H9 (cell line): ENCODE measurements around the gene HOGA1. TPM values are rescaled to one million over a fixed set of nuclear protein-coding genes. Genes with fewer than 3 reads are reported as not detected.

ENCODE experiments used
- DNase-seq: peaks from one replicate; pipeline ENCODE4 v3.0.0-alpha.2; 2017
- H2AFZ ChIP-seq: one replicate; pipeline ENCODE4 v1.6.1; 2013; ENCODE audit warnings: mild to moderate bottlenecking, low read length, control low read depth, moderate library complexity
- H2AK5ac ChIP-seq: 2 replicates; pipeline ENCODE4 v1.6.1; 2013; ENCODE audit warnings: low read length, control low read depth, mixed read lengths; ENCODE audit not compliant: insufficient read length
- H2BK120ac ChIP-seq: one replicate; pipeline ENCODE4 v1.6.1; 2013; ENCODE audit warnings: low read depth, mild to moderate bottlenecking, low read length, control low read depth, inconsistent platforms; ENCODE audit not compliant: poor library complexity, severe bottlenecking
- H2BK12ac ChIP-seq: 2 replicates; pipeline ENCODE4 v1.6.1; 2013; ENCODE audit warnings: low read length, control low read depth, mixed read lengths, low read depth; ENCODE audit not compliant: insufficient read length
- H2BK15ac ChIP-seq: 2 replicates; pipeline ENCODE4 v1.6.1; 2013; ENCODE audit warnings: low read depth, low read length, control low read depth
- H2BK20ac ChIP-seq: one replicate; pipeline ENCODE4 v1.6.1; 2013; ENCODE audit warnings: low read depth, mild to moderate bottlenecking, low read length, control low read depth, inconsistent platforms; ENCODE audit not compliant: poor library complexity, severe bottlenecking
- H2BK5ac ChIP-seq: 2 replicates; pipeline ENCODE4 v1.6.1; 2013; ENCODE audit warnings: low read length, control low read depth, mixed read lengths; ENCODE audit not compliant: insufficient read length
- H3K14ac ChIP-seq: 2 replicates; pipeline ENCODE4 v1.6.1; 2013; ENCODE audit warnings: low read length, control low read depth; ENCODE audit not compliant: insufficient read depth
- H3K18ac ChIP-seq: 2 replicates; pipeline ENCODE4 v1.6.1; 2013; ENCODE audit warnings: low read depth, mild to moderate bottlenecking, mixed read lengths, low read length, control low read depth; ENCODE audit not compliant: insufficient read length
- H3K23ac ChIP-seq: 2 replicates; pipeline ENCODE4 v1.6.1; 2013; ENCODE audit warnings: low read length, control low read depth, mixed read lengths, low read depth; ENCODE audit not compliant: insufficient read length
- H3K23me2 ChIP-seq: 2 replicates; pipeline ENCODE4 v1.6.1; 2013; ENCODE audit warnings: low read depth, mild to moderate bottlenecking, mixed read lengths, low read length, control low read depth; ENCODE audit not compliant: insufficient read length, poor library complexity, severe bottlenecking
- H3K27ac ChIP-seq: 2 replicates; pipeline ENCODE4 v1.5.1; 2013; ENCODE audit warnings: low read length, control low read depth, mixed read lengths, low read depth; ENCODE audit not compliant: insufficient read length
- H3K27me3 ChIP-seq: 2 replicates; pipeline ENCODE4 v1.6.1; 2013; ENCODE audit warnings: low read length, control low read depth, inconsistent platforms; ENCODE audit not compliant: insufficient read depth
- H3K4ac ChIP-seq: 2 replicates; pipeline ENCODE4 v1.6.1; 2013; ENCODE audit warnings: low read depth, mild to moderate bottlenecking, control low read depth, inconsistent platforms, low read length, moderate library complexity
- H3K4me1 ChIP-seq: 2 replicates; pipeline ENCODE4 v1.6.1; 2013; ENCODE audit warnings: low read length, control low read depth, inconsistent platforms; ENCODE audit not compliant: insufficient read depth
- H3K4me2 ChIP-seq: 2 replicates; pipeline ENCODE4 v1.6.1; 2013; ENCODE audit warnings: low read length, control low read depth, mixed read lengths; ENCODE audit not compliant: insufficient read length, insufficient read depth
- H3K56ac ChIP-seq: 2 replicates; pipeline ENCODE4 v1.6.1; 2013; ENCODE audit warnings: low read depth, mild to moderate bottlenecking, mixed read lengths, low read length, control low read depth; ENCODE audit not compliant: insufficient read length
- H3K79me1 ChIP-seq: 2 replicates; pipeline ENCODE4 v1.6.1; 2013; ENCODE audit warnings: low read depth, mild to moderate bottlenecking, moderate library complexity, low read length, control low read depth, inconsistent platforms; ENCODE audit not compliant: insufficient read depth, poor library complexity, severe bottlenecking
- H3K79me2 ChIP-seq: 2 replicates; pipeline ENCODE4 v1.6.1; 2013; ENCODE audit warnings: low read length, control low read depth, inconsistent platforms; ENCODE audit not compliant: insufficient read depth
- H3K9ac ChIP-seq: 2 replicates; pipeline ENCODE4 v1.6.1; 2013; ENCODE audit warnings: low read length, control low read depth, mixed read lengths; ENCODE audit not compliant: insufficient read length; ENCODE audit errors: extremely low read depth
- H3K9me3 ChIP-seq: one replicate; pipeline ENCODE4 v1.6.1; 2013; ENCODE audit warnings: low read depth, low read length, inconsistent platforms; ENCODE audit not compliant: control insufficient read depth
- H3T11ph ChIP-seq: one replicate; pipeline ENCODE4 v1.6.1; 2013; ENCODE audit warnings: mild to moderate bottlenecking, low read length, control low read depth, inconsistent platforms
- H4K20me1 ChIP-seq: one replicate; pipeline ENCODE4 v1.6.1; 2013; ENCODE audit not compliant: control insufficient read depth, insufficient read length, insufficient read depth
- H4K5ac ChIP-seq: 2 replicates; pipeline ENCODE4 v1.6.1; 2013; ENCODE audit warnings: low read depth, mild to moderate bottlenecking, mixed read lengths, low read length, control low read depth; ENCODE audit not compliant: insufficient read length
- H4K8ac ChIP-seq: replicated peaks from 2 replicates; pipeline ENCODE4 v1.6.1; 2013; ENCODE audit warnings: low read length, control low read depth, mixed read lengths, low read depth; ENCODE audit not compliant: insufficient read length
- H4K91ac ChIP-seq: 2 replicates; pipeline ENCODE4 v1.6.1; 2013; ENCODE audit warnings: low read depth, mild to moderate bottlenecking, moderate library complexity, mixed read lengths, low read length, control low read depth; ENCODE audit not compliant: insufficient read length
- H3K27ac Mint-ChIP-seq, 3 experiments: 2 replicates in 2 of 3; 3 replicates in 1 of 3; pipeline ENCODE4 v1.8.0; 2020 to 2021; ENCODE audit warnings: mixed read lengths in 3 of 3, mild to moderate bottlenecking in 1 of 3, moderate library complexity in 1 of 3
- H3K27me3 Mint-ChIP-seq: 2 replicates; pipeline ENCODE4 v1.8.0; 2021; ENCODE audit warnings: low read depth, mild to moderate bottlenecking, moderate library complexity, mixed read lengths
- H3K36me3 Mint-ChIP-seq, 3 experiments: 2 replicates in 2 of 3; 3 replicates in 1 of 3; pipeline ENCODE4 v1.8.0; 2020 to 2021; ENCODE audit warnings: low read depth in 3 of 3, mixed read lengths in 3 of 3; ENCODE audit not compliant: insufficient read depth in 1 of 3
- H3K4me1 Mint-ChIP-seq, 2 experiments: 2 replicates each; pipeline ENCODE4 v1.8.0; 2020; ENCODE audit warnings: mixed read lengths in 2 of 2
- H3K4me3 Mint-ChIP-seq, 2 experiments: 2 replicates in 1 of 2; 3 replicates in 1 of 2; pipeline ENCODE4 v1.8.0; 2020 to 2021; ENCODE audit warnings: mild to moderate bottlenecking in 2 of 2, mixed read lengths in 2 of 2, moderate library complexity in 1 of 2
- H3K9me3 Mint-ChIP-seq, 2 experiments: 2 replicates in 1 of 2; 3 replicates in 1 of 2; pipeline ENCODE4 v1.8.0; 2020; ENCODE audit warnings: mild to moderate bottlenecking in 2 of 2, mixed read lengths in 2 of 2, moderate library complexity in 1 of 2
- WGBS: extraction: QIAGEN DNeasy Blood & Tissue Kit; methylation state at CpG from one replicate; pipeline ENCODE4 v1.1.7; 2013; ENCODE audit warnings: missing lambda C conversion rate, low lambda C conversion rate, mixed read lengths; ENCODE audit not compliant: insufficient read length; ENCODE audit errors: extremely low coverage; 5-methylcytosine and 5-hydroxymethylcytosine counted together
- total RNA-seq: library from RNA; stranded (reverse); gene quantifications from 2 replicates; pipeline ENCODE4 v1.2.1, GENCODE V29; 2021
- TF ChIP-seq, protein P1 (sequence below): fragments of 200-600 bp; sonication (generic); conservative IDR thresholded peaks from 3 replicates; pipeline ENCODE4 v1.8.0; 2021; ENCODE audit warnings: antibody characterized with exemption, mild to moderate bottlenecking

Gene HOGA1
- total RNA-seq, 1 experiment from 2014 or later: 0.79 TPM

DNA sequence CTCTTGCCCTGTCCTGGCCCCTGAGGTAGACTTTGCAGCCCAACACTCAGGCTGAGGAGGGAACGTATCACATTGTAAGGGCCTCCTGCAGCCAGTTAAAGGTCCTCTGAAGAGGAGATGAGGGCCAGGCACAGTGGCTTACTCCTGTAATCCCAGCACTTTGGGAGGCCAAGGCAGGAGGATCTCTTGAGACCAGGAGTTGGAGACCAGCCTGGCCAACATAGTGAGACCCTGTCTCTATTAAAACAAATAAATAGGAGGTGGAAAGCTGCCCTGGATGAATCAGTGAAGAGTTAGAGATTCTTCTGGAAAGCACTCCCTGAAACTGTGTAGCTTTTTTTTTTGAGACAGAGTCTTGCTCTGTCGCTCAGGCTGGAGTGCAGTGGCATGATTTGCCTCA lies 3.0 kb downstream of the HOGA1 start:
- Mint-ChIP-seq H3K27me3 (peaks cover 2% of the 10 kb centered on the region; the same call in 1 of the 2 replicates), H3K4me3 (no peak overlapping the region), H3K4me1 (peaks cover 3 to 13% of the 10 kb centered on the region in 2 experiments; a peak in 3 of 4 replicates), H3K27ac (no peak overlapping the region), H3K36me3 (no peaks in the 10 kb centered on the region), H3K9me3 (no peaks in the 10 kb centered on the region)
- Histone ChIP-seq H3K79me2 (no peaks in the 10 kb centered on the region), H3K4me1 (no peaks in the 10 kb centered on the region), H3K23ac (no peak overlapping the region), H2AFZ (no peak overlapping the region), H2BK5ac (no peak overlapping the region), H3K79me1 (no peaks in the 10 kb centered on the region), H3K23me2 (no peaks in the 10 kb centered on the region), H2BK120ac (no peak overlapping the region), H4K5ac (no peak overlapping the region), H3K18ac (no peak overlapping the region), H2BK15ac (no peak overlapping the region), H4K91ac (no peak overlapping the region), H2AK5ac (no peak overlapping the region), H3K4ac (no peak overlapping the region), H2BK20ac (no peak overlapping the region), H4K20me1 (no peaks in the 10 kb centered on the region), H2BK12ac (no peak overlapping the region), H3K4me2 (no peak overlapping the region), H3K14ac (no peak overlapping the region), H3K27me3 (no peaks in the 10 kb centered on the region), H4K8ac (no peak overlapping the region), H3K27ac (no peak overlapping the region), H3K9ac (no peak overlapping the region), H3K56ac (no peak overlapping the region), H3K9me3 (no peaks in the 10 kb centered on the region), H3T11ph (no peak overlapping the region)
- no CpG with 5 or more reads among the region's 2 CpGs for WGBS
- DNase-seq: no peak
- TF ChIP-seq, protein P1, sequence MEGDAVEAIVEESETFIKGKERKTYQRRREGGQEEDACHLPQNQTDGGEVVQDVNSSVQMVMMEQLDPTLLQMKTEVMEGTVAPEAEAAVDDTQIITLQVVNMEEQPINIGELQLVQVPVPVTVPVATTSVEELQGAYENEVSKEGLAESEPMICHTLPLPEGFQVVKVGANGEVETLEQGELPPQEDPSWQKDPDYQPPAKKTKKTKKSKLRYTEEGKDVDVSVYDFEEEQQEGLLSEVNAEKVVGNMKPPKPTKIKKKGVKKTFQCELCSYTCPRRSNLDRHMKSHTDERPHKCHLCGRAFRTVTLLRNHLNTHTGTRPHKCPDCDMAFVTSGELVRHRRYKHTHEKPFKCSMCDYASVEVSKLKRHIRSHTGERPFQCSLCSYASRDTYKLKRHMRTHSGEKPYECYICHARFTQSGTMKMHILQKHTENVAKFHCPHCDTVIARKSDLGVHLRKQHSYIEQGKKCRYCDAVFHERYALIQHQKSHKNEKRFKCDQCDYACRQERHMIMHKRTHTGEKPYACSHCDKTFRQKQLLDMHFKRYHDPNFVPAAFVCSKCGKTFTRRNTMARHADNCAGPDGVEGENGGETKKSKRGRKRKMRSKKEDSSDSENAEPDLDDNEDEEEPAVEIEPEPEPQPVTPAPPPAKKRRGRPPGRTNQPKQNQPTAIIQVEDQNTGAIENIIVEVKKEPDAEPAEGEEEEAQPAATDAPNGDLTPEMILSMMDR: no peak
